H1 (cell line): Measurements from ENCODE around the gene ITIH1. TPM values are rescaled to one million over a fixed set of nuclear protein-coding genes. Genes with fewer than 3 reads are reported as not detected.

Experiments
- CHD1 ChIP-seq: IDR thresholded peaks from 2 replicates; pipeline ENCODE4 v1.6.1; 2012; ENCODE audit warnings: low read depth, low read length, improper control_type of control experiment
- RAD21 ChIP-seq, 2 experiments: IDR thresholded peaks in 1 of 2; conservative IDR thresholded peaks in 1 of 2; 2 replicates each; pipeline ENCODE4 v1.6.1; 2011; ENCODE audit warnings: low read depth in 2 of 2, low read length in 2 of 2, improper control_type of control experiment in 1 of 2, inconsistent platforms in 1 of 2, mild to moderate bottlenecking in 1 of 2, moderate library complexity in 1 of 2
- TAF1 ChIP-seq: IDR thresholded peaks from 2 replicates; pipeline ENCODE4 v1.6.1; 2011; ENCODE audit warnings: mild to moderate bottlenecking, low read depth, low read length
- polyA plus RNA-seq, 7 experiments: library from polyadenylated mRNA; depleted of rRNA in 3 of 7; stranded (reverse) in 5 of 7; unstranded in 2 of 7; fragments of >200 nt in 5 of 7; fragments of 200-250 nt in 2 of 7; gene quantifications; 1 replicate in 5 of 7; 2 replicates in 1 of 7; 4 replicates in 1 of 7; pipeline versions ENCODE4 v1.2.1 to v1.2.3, GENCODE V29; 2011 to 2013; ENCODE audit warnings: missing spikeins in 2 of 7, mixed read lengths in 2 of 7
- total RNA-seq: library from RNA; stranded (reverse); fragmentation: NEBNext Ultra II Directional; extraction: Animal tissue kit (Norgen Biotek cat#: 25700); gene quantifications from 2 replicates; pipeline ENCODE4 v1.2.1, GENCODE V29; 2021
- TF ChIP-seq, protein P1 (sequence below), 3 experiments: IDR thresholded peaks; 1 replicate in 2 of 3; 2 replicates in 1 of 3; pipeline versions ENCODE4 v1.5.1 to v1.6.1; 2011; ENCODE audit warnings: low read length in 3 of 3, mild to moderate bottlenecking in 3 of 3, inconsistent platforms in 2 of 3, low read depth in 1 of 3, moderate library complexity in 1 of 3; ENCODE audit not compliant: insufficient read depth in 1 of 3; ENCODE audit errors: control extremely low read depth in 1 of 3

Gene ITIH1
- total and polyA plus RNA-seq, 2 of the 8 experiments (the other 6 are each of a cell fraction or from before 2014, with no cell fraction given) = not detected

DNA sequence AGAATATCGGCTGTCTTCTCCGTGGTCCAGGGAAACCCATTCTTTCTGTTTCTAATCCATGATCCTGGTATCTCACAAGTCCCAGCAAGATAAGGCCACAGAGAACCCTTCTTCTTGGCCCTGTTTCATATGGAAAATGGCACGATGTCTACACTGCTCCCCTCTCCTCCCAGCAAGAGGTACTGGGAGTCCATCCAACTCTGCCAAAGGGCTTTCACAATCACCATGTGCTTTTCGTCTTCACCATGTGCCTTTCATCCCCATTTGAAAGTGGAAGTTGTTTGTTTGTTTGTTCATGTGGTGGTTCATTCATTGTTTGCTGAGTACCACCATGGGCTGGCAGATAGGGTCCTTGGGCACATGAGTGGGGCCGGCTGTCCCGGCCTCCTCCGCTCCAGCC lies 22.7 kb downstream of the ITIH1 start (continued):
- TF ChIP-seq, protein P1, sequence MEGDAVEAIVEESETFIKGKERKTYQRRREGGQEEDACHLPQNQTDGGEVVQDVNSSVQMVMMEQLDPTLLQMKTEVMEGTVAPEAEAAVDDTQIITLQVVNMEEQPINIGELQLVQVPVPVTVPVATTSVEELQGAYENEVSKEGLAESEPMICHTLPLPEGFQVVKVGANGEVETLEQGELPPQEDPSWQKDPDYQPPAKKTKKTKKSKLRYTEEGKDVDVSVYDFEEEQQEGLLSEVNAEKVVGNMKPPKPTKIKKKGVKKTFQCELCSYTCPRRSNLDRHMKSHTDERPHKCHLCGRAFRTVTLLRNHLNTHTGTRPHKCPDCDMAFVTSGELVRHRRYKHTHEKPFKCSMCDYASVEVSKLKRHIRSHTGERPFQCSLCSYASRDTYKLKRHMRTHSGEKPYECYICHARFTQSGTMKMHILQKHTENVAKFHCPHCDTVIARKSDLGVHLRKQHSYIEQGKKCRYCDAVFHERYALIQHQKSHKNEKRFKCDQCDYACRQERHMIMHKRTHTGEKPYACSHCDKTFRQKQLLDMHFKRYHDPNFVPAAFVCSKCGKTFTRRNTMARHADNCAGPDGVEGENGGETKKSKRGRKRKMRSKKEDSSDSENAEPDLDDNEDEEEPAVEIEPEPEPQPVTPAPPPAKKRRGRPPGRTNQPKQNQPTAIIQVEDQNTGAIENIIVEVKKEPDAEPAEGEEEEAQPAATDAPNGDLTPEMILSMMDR (IDR thresholded peaks at IDR 0.05; ENCODE audit: control extremely low read depth in 1 of 3, insufficient read depth in 1 of 3, low read depth in 1 of 3, low read length in 3 of 3) = no peak
- TF ChIP-seq RAD21 (IDR thresholded peaks at IDR 0.05 in 1 of 2, conservative IDR thresholded peaks at IDR 0.05 in 1 of 2; ENCODE audit: low read depth in 2 of 2, low read length in 2 of 2) (no peak), TAF1 (no peak), CHD1 (no peak)
- TF ChIP-seq, all 59 proteins: peak for 0
